ENCODE data around the gene PROC.

DNA sequence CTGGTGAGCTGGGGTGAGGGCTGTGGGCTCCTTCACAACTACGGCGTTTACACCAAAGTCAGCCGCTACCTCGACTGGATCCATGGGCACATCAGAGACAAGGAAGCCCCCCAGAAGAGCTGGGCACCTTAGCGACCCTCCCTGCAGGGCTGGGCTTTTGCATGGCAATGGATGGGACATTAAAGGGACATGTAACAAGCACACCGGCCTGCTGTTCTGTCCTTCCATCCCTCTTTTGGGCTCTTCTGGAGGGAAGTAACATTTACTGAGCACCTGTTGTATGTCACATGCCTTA is 10.5 kb downstream of the PROC start:
- no peak for TF ChIP-seq ZNF510 (tag by site-specific recombination; IDR thresholded peaks at IDR 0.05; ENCODE audit: insufficient replicate concordance)
- no peak for TF ChIP-seq ZNF366 (tag by site-specific recombination; conservative IDR thresholded peaks at IDR 0.05)
- TF ChIP-seq, protein P1, sequence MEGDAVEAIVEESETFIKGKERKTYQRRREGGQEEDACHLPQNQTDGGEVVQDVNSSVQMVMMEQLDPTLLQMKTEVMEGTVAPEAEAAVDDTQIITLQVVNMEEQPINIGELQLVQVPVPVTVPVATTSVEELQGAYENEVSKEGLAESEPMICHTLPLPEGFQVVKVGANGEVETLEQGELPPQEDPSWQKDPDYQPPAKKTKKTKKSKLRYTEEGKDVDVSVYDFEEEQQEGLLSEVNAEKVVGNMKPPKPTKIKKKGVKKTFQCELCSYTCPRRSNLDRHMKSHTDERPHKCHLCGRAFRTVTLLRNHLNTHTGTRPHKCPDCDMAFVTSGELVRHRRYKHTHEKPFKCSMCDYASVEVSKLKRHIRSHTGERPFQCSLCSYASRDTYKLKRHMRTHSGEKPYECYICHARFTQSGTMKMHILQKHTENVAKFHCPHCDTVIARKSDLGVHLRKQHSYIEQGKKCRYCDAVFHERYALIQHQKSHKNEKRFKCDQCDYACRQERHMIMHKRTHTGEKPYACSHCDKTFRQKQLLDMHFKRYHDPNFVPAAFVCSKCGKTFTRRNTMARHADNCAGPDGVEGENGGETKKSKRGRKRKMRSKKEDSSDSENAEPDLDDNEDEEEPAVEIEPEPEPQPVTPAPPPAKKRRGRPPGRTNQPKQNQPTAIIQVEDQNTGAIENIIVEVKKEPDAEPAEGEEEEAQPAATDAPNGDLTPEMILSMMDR (tag by site-specific recombination; IDR thresholded peaks at IDR 0.05): no peak

Measured in HEK293 (cell line).